Measurements from ENCODE around the gene NOL8.

The NOL8 gene

DNA sequence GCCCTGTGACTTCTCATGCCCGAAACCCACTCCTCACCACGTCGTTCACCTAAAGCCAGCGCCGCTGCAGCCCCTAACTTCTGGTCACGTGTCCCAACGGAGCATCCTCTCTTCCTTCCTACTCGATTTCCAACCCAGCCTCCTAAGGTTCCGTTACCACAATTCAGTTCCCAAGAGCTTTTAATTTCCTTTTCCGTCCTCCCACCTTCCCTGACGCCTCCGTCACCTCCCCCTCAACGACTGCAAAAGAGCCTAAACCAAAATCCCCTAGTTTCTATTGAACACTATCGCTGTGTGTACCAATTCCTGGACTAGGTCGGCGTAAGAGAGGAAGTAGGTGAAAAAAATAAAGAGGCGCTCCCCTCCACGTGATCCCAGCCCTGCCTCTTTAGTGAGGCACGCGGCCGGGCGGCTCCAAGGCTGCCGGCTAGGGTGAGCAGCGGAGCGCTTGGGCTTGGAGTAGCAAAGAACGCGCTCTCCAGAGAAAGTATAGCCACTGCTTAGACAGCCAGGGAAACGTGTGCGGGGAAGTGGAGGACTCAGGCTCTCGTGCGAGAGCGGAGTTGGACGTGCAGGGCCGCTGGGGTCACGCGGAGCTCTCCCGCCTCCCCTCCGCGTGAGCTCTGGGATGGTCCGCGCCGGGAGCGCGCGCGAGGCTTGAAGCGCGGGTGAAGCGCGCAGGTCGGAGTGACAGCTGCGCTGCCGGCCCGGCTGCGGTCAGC, at the start of gene NOL8, which contains the start of gene CENPP:
Gene NOL8 (minus strand): TSS at position 82 of the 722 bp plus-strand sequence. CDS start 1,189 bp downstream, outside the sequence.
Gene CENPP (plus strand): TSS at position 685 of the 722 bp plus-strand sequence.
- in situ Hi-C loops (cut with HindIII; ENCODE audit: low sequenced_read_pairs): no loop called here
- DNase-seq (ENCODE audit: low read depth): peak; percentile 70
- H3K4me3 ChIP-seq (ENCODE audit: low read depth, low read length): peak within 1 kb of the TSS; percentile 90
- TF ChIP-seq, protein P1, sequence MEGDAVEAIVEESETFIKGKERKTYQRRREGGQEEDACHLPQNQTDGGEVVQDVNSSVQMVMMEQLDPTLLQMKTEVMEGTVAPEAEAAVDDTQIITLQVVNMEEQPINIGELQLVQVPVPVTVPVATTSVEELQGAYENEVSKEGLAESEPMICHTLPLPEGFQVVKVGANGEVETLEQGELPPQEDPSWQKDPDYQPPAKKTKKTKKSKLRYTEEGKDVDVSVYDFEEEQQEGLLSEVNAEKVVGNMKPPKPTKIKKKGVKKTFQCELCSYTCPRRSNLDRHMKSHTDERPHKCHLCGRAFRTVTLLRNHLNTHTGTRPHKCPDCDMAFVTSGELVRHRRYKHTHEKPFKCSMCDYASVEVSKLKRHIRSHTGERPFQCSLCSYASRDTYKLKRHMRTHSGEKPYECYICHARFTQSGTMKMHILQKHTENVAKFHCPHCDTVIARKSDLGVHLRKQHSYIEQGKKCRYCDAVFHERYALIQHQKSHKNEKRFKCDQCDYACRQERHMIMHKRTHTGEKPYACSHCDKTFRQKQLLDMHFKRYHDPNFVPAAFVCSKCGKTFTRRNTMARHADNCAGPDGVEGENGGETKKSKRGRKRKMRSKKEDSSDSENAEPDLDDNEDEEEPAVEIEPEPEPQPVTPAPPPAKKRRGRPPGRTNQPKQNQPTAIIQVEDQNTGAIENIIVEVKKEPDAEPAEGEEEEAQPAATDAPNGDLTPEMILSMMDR (IDR thresholded peaks at IDR 0.05; ENCODE audit: low read depth, low read length, missing control alignments): no peak

DNA sequence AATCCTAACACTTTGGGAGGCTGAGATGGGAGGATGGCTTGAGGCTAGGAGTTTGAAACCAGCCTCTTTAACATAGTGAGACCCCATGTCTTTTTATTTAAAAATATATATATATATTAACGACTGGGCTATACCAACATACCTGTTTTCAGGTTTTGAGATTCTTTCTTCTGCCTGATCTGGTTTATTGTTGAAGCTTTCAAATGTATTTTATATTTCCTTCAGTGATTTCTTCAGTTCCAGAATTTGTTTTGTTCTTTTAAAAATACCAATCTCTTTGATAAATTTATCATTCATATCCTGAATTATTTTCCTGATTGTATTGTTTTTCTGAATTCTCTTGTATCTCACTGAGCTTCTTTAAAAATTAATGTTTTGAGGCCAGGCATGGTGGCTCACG, 48.0 kb upstream of the NOL8 start:
- H3K4me3 ChIP-seq (ENCODE audit: low read depth, low read length): no peak overlapping the region
- DNase-seq (ENCODE audit: low read depth): no peak
- TF ChIP-seq, protein P1 (IDR thresholded peaks at IDR 0.05; ENCODE audit: low read depth, low read length, missing control alignments): no peak
- in situ Hi-C loops (cut with HindIII; ENCODE audit: low sequenced_read_pairs): no loop called here

DNA sequence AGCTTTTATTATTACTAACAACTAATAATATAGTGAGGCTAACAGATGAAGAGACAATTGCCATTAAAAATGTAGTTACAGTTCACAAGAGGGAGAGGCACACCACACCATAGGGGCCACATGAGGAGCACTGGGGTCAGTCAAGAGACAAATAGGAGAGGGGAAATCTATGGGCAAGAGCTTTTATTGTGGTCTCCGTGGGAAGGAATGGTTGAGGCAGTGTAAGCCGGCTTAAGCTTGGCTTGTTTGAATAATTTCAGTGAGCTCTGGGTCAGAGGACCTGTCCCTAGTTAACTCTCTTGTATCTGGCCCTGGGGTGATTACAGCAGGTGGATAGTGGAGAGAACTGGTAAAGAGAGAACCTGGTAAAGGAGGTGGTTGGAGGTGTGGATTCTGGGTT, 43.9 kb upstream of the NOL8 start:
- in situ Hi-C loops (cut with HindIII; ENCODE audit: low sequenced_read_pairs): no loop called here
- H3K4me3 ChIP-seq (ENCODE audit: low read depth, low read length): no peak overlapping the region
- DNase-seq (ENCODE audit: low read depth): no peak
- TF ChIP-seq, protein P1 (IDR thresholded peaks at IDR 0.05; ENCODE audit: low read depth, low read length, missing control alignments): no peak

DNA sequence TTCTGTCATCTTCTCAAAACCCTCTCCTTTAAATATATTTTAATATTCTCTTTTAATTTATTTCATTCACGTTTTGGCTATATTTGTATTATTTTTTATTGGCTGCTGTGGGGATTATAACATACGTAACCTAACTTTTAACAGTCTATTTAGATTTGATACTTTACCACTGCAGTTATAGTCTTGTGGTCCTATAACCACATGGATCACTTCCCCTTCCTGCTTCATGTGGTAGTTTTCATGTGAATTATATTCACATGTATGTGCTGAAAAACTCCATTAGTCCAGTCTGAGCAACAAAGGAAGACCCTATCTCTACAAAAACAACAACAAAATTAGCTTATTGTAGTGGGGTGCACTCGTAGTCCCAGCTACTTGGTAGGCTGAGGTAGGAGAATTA, 34.9 kb upstream of the NOL8 start:
- no peak overlapping the region for H3K4me3 ChIP-seq (ENCODE audit: low read depth, low read length)
- TF ChIP-seq, protein P1 (IDR thresholded peaks at IDR 0.05; ENCODE audit: low read depth, low read length, missing control alignments): no peak
- DNase-seq (ENCODE audit: low read depth): no peak
- in situ Hi-C loops (cut with HindIII; ENCODE audit: low sequenced_read_pairs): no loop called here

DNA sequence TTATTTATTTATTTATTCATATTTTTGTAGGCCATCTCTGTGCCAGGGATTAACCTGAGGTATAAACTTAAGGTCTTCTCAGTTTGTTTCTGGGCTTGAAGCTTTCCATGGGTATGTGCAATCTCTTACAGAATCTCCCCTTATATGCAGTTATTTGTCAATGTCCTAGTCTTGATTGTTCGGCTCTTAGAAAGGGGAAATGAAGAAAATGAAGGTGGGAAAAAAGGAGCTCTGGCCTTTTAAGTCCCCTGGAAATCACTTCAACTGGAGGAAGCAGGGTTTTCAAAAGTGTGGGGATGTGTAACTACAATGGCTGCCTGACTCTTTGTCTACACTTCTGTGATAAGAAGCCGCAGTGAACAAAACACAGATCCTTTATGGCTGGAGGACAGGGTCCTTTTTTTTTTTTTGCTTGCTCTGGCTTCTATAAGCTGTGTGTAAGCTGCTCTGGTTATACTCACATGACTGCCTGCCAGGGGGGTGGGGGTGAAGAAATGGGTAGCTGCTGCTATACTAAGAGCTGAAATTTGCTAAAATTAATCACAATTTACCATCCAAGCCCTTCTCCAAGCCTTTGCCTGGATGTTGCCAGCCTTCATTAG, 34.3 kb upstream of the NOL8 start:
- TF ChIP-seq, protein P1 (IDR thresholded peaks at IDR 0.05; ENCODE audit: low read depth, low read length, missing control alignments): no peak
- in situ Hi-C loops (cut with HindIII; ENCODE audit: low sequenced_read_pairs): no loop called here
- DNase-seq (ENCODE audit: low read depth): no peak
- no peak overlapping the region for H3K4me3 ChIP-seq (ENCODE audit: low read depth, low read length)

DNA sequence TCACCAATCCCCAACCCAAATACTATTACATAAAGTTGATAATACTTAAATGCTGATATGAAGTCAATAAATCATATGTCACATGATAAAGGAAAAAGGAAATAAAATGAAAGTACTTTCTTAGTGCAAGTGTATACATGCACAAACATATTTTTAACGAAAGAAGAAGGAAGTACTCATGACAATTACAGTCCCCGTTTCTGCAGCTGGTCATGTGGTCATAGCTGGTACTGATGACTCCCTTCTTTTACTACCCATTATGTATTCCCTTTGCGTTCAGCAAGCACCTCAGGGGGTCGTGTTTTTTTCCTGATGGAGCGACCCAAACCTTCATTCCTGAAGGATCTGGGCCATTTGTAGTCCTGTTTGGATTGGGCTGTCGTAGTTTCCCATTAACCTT, 27.9 kb upstream of the NOL8 start:
- TF ChIP-seq, protein P1 (IDR thresholded peaks at IDR 0.05; ENCODE audit: low read depth, low read length, missing control alignments): no peak
- H3K4me3 ChIP-seq (ENCODE audit: low read depth, low read length): no peak overlapping the region
- in situ Hi-C loops (cut with HindIII; ENCODE audit: low sequenced_read_pairs): no loop called here
- DNase-seq (ENCODE audit: low read depth): no peak

Measured in astrocyte of the cerebellum (primary cell).